Measurements from ENCODE around the gene ERC1. TPM values are rescaled to one million over a fixed set of nuclear protein-coding genes. Genes with fewer than 3 reads are reported as not detected.

The ERC1 gene
- total and polyA plus RNA-seq, 2 experiments from 2014 or later = 18.4 to 29.7 TPM

DNA sequence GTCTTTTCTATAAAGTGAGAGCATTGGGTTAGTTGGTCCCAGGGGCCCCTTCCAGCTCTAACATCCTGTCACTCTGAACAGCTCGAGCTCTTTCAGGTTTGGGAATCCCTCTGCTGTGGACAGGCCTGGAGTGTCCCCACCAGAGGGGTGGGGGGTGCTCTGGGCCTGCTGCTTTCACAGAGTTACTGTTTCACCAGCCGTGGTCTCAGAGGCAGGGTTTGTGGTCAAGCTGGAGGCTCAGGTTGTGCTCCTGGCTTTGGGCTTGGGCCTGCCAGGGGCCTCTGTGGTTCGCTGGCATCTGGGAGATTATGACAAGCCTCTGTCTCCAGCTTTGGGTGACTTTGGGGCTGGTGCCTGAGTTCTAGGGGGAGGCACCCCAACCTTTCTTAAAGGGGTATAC lies 543.7 kb downstream of the ERC1 start:
- H3K9me3 ChIP-seq (ENCODE audit: low read depth) = no peaks in the 10 kb centered on the region
- no peak for DNase-seq (ENCODE audit: low spot score)
- H3K27me3 ChIP-seq = peaks cover 38% of the 10 kb centered on the region
- no peak overlapping the region for H3K4me2 ChIP-seq
- H3K9me2 ChIP-seq (replicated peaks; ENCODE audit: insufficient read depth) = no peaks in the 10 kb centered on the region
- H2AFZ ChIP-seq = no peak overlapping the region
- no peak for TF ChIP-seq EZH2 (IDR thresholded peaks at IDR 0.05; ENCODE audit: borderline replicate concordance)
- TF ChIP-seq, protein P1, sequence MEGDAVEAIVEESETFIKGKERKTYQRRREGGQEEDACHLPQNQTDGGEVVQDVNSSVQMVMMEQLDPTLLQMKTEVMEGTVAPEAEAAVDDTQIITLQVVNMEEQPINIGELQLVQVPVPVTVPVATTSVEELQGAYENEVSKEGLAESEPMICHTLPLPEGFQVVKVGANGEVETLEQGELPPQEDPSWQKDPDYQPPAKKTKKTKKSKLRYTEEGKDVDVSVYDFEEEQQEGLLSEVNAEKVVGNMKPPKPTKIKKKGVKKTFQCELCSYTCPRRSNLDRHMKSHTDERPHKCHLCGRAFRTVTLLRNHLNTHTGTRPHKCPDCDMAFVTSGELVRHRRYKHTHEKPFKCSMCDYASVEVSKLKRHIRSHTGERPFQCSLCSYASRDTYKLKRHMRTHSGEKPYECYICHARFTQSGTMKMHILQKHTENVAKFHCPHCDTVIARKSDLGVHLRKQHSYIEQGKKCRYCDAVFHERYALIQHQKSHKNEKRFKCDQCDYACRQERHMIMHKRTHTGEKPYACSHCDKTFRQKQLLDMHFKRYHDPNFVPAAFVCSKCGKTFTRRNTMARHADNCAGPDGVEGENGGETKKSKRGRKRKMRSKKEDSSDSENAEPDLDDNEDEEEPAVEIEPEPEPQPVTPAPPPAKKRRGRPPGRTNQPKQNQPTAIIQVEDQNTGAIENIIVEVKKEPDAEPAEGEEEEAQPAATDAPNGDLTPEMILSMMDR (IDR thresholded peaks at IDR 0.05; ENCODE audit: poor library complexity) = no peak
- TF ChIP-seq EZH2phosphoT487 (IDR thresholded peaks at IDR 0.05; ENCODE audit: low read depth, severe bottlenecking, unreplicated experiment) = no peak
- WGBS (ENCODE audit: low lambda C conversion rate, missing lambda C conversion rate) = 74% methylated on average over 3 of the region's 3 CpGs
- no peaks in the 10 kb centered on the region for H3K4me1 ChIP-seq (ENCODE audit: insufficient read depth)
- no peak overlapping the region for H3K27ac ChIP-seq
- no peaks in the 10 kb centered on the region for H3K36me3 ChIP-seq (replicated peaks; ENCODE audit: insufficient read depth, low read depth)
- H3K79me2 ChIP-seq = peaks cover 8% of the 10 kb centered on the region
- H4K20me1 ChIP-seq (ENCODE audit: insufficient read depth, poor library complexity, severe bottlenecking) = no peaks in the 10 kb centered on the region
- H3K4me3 ChIP-seq = no peak overlapping the region

DNA sequence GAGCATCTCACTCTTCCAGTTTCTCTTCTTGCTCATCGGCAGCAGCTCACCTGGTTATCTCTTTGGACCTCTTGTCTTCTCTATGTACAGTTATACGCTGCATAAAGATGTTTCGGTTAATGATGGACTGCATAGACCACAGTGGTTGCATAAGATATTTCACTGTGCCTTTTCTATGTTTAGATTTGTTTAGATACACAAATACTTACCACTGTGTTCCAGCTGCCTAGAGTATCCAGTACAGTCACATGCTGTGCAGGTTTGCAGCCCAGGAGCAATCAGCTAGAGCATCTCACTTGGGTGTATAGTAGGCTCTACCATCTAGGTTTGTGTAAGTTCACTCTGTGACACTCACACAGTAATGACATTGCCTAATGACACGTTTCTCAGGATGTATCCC lies 545.8 kb downstream of the ERC1 start:
- H3K4me1 ChIP-seq (ENCODE audit: insufficient read depth) = no peaks in the 10 kb centered on the region
- TF ChIP-seq EZH2 (IDR thresholded peaks at IDR 0.05; ENCODE audit: borderline replicate concordance) (no peak), EZH2phosphoT487 (IDR thresholded peaks at IDR 0.05; ENCODE audit: low read depth, severe bottlenecking, unreplicated experiment) (no peak)
- TF ChIP-seq, protein P1 (IDR thresholded peaks at IDR 0.05; ENCODE audit: poor library complexity) = no peak
- peaks cover 4% of the 10 kb centered on the region for H4K20me1 ChIP-seq (ENCODE audit: insufficient read depth, poor library complexity, severe bottlenecking)
- H3K4me2 ChIP-seq = no peak overlapping the region
- H3K27ac ChIP-seq = no peak overlapping the region
- peaks cover 8% of the 10 kb centered on the region for H3K79me2 ChIP-seq
- no peak overlapping the region for H2AFZ ChIP-seq
- no peaks in the 10 kb centered on the region for H3K9me2 ChIP-seq (replicated peaks; ENCODE audit: insufficient read depth)
- no peaks in the 10 kb centered on the region for H3K9me3 ChIP-seq (ENCODE audit: low read depth)
- WGBS (ENCODE audit: low lambda C conversion rate, missing lambda C conversion rate) = 90% methylated on average over 4 of the region's 4 CpGs
- H3K27me3 ChIP-seq = peaks cover 27% of the 10 kb centered on the region
- H3K4me3 ChIP-seq = no peak overlapping the region
- DNase-seq (ENCODE audit: low spot score) = no peak
- no peaks in the 10 kb centered on the region for H3K36me3 ChIP-seq (replicated peaks; ENCODE audit: insufficient read depth, low read depth)

DNA sequence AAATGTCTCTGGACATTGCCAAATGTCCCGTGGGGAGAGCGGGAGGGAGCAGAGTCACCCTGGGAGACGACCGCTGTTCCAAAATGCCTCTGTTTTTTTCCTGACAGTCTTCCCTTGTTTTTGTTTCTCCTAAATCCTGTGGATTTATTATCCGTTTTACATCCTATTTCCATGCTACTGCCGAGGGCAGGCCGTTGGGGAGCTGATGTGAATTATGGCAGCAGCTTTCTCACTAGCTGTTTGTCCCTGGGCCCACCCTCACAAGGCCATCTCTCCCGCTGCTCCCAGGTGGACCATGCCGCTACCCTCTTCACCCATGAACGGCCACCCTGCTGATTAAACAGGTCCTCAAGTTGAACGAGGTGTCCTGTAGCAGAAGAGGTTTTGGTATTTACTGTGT lies 548.1 kb downstream of the ERC1 start:
- Histone ChIP-seq H2AFZ (no peak overlapping the region), H3K27ac (no peak overlapping the region), H3K9me2 (replicated peaks; ENCODE audit: insufficient read depth) (no peaks in the 10 kb centered on the region), H3K4me2 (no peak overlapping the region), H3K4me3 (no peak overlapping the region), H4K20me1 (ENCODE audit: insufficient read depth, poor library complexity, severe bottlenecking) (peaks cover 4% of the 10 kb centered on the region), H3K79me2 (peaks cover 3% of the 10 kb centered on the region), H3K27me3 (peaks cover 5% of the 10 kb centered on the region), H3K4me1 (ENCODE audit: insufficient read depth) (no peaks in the 10 kb centered on the region), H3K9me3 (ENCODE audit: low read depth) (no peaks in the 10 kb centered on the region), H3K36me3 (replicated peaks; ENCODE audit: insufficient read depth, low read depth) (peaks cover 2% of the 10 kb centered on the region)
- no peak for DNase-seq (ENCODE audit: low spot score)
- WGBS (ENCODE audit: low lambda C conversion rate, missing lambda C conversion rate) = 82% methylated on average over 11 of the region's 11 CpGs
- TF ChIP-seq, protein P1 (IDR thresholded peaks at IDR 0.05; ENCODE audit: poor library complexity) = no peak
- no peak for TF ChIP-seq EZH2phosphoT487 (IDR thresholded peaks at IDR 0.05; ENCODE audit: low read depth, severe bottlenecking, unreplicated experiment)
- no peak for TF ChIP-seq EZH2 (IDR thresholded peaks at IDR 0.05; ENCODE audit: borderline replicate concordance)

DNA sequence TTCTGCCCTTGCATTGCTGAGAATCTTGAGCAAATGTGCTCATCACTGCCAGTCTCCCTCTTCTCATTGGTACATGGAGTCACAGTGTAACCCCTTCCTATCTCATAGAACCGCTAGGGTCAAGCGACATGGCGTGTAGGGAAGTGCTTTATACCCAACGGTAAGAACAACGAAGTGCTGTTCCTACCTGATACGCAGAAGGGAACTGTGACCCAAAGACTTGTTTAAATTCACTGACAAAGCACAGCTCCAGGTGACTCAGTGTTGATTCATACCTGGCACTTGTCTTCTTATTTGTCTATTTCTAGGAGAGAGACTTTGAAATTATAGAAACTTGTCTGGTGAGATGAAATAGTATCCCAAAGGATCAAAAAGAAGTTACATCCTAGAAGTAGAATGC lies 549.7 kb downstream of the ERC1 start:
- Histone ChIP-seq H3K4me2 (no peak overlapping the region), H2AFZ (no peak overlapping the region), H3K79me2 (peaks cover 2% of the 10 kb centered on the region), H3K27ac (no peak overlapping the region), H3K9me3 (ENCODE audit: low read depth) (no peaks in the 10 kb centered on the region), H3K36me3 (replicated peaks; ENCODE audit: insufficient read depth, low read depth) (peaks cover 4% of the 10 kb centered on the region), H3K4me1 (ENCODE audit: insufficient read depth) (no peaks in the 10 kb centered on the region), H4K20me1 (ENCODE audit: insufficient read depth, poor library complexity, severe bottlenecking) (peaks cover 4% of the 10 kb centered on the region), H3K27me3 (no peaks in the 10 kb centered on the region), H3K9me2 (replicated peaks; ENCODE audit: insufficient read depth) (no peaks in the 10 kb centered on the region), H3K4me3 (no peak overlapping the region)
- DNase-seq (ENCODE audit: low spot score) = no peak
- WGBS (ENCODE audit: low lambda C conversion rate, missing lambda C conversion rate) = 76% methylated on average over 6 of the region's 6 CpGs
- TF ChIP-seq EZH2phosphoT487 (IDR thresholded peaks at IDR 0.05; ENCODE audit: low read depth, severe bottlenecking, unreplicated experiment) (no peak), EZH2 (IDR thresholded peaks at IDR 0.05; ENCODE audit: borderline replicate concordance) (no peak)
- TF ChIP-seq, protein P1 (IDR thresholded peaks at IDR 0.05; ENCODE audit: poor library complexity) = no peak

Data from hepatocyte (in vitro differentiated cells).